NCI-H2196 treated with DMSO at 0.1 percent for 48 hours (cell line): ENCODE measurements around the gene BTG2.
A peak's percentile ranks its signal among the peaks of the same experiment; 100 is the strongest.
"Not testable (repeated sequence)": the region's sequence is repeated elsewhere in the genome, so short reads cannot be mapped to it uniquely, and the experiment has no call there.

Experiments
- DNase-seq: peaks from one replicate; lab custom pipeline; 2025; ENCODE audit not compliant: unreplicated experiment; lab: John Stamatoyannopoulos, UW

Gene BTG2

GRCh38 chr1:203314025-203314759 lies 8.9 kb downstream of the BTG2 start:
- DNase-seq, result not testable (repeated sequence)

- peak; percentile 27 for DNase-seq
Observed at GRCh38 chr1:203316626-203317093, 11.3 kb downstream of the BTG2 start.

DNA sequence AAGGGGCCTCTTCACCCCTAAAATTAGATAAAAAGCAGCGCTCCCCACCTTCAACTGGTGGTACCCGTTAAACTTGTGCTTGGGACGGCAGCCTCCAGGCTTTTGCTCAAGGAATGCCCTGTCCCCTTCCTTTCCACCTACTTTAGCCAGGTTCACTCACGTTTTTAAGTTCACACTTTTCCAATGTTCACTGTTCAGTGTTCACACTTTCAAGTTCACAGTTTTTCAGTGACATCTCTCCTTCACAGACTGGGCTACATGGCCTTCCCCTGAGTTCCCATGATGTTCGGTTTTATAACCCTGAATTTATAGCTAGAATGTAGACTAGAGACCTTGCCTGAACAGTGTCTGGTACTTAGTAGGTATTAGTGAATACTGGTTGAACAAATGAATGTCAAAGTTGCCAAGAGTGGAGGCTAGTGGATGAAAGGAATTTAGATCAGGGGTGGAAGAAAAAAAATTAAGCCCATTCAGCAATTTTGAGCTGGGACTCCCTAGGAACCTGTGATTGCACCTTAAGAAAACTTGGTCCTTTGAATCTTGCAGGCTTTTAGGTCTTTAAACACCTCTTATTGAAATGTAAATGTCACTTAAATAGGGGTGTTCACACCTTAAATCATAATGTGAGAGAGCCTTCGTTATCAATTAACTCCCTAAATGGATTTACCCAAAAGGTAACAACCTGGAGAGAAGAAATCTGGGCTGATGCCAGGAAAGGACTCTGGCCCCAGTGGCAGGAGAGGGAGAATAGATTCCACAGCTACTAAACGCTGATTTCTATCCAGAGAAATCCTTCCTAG lies 12.3 kb downstream of the BTG2 start:
- DNase-seq, result no peak

GRCh38 chr1:203318229-203318517 lies 12.9 kb downstream of the BTG2 start:
- DNase-seq, result no peak

GRCh38 chr1:203320591-203321272 lies 15.4 kb downstream of the BTG2 start:
- peak; percentile 97 for DNase-seq

DNA sequence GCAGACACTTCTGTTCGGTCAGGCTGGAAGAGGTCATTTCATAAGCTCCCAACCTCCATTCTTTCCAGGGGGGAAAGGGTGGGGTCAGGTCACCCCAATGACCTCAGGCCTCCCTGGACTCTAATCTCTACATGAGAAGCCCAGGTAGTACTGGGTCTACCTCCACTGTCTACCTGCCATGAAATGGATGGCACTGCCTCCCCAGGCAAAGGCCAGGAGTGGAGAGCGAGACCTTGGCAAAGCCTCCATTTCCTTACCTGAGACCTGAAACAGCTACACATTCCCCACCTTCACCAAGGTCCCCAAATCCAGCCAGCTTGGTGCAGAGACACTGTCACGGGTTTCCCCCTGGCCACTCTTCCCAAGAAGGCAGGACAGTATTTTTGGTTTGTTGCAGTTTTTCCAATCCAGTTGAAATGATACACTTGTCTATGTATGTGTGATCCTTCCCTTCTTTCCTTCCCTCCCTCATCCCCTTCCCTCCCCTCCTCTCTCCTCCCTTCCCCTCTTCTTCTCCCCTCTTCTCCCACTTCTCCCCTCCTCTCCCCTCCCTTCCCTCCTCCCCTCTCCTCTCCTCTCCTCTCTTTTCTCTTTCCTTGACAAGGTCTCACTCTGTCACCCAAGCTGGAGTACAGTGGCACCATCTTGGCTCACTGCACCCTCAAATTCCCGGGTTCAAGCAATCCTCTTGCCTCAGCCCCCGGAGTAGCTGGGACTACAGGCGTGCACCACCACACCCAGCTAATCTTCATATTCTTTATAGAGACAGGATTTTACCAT lies 16.1 kb downstream of the BTG2 start:
- DNase-seq, result no peak

GRCh38 chr1:203322500-203323179 lies 17.3 kb downstream of the BTG2 start:
- no peak for DNase-seq

DNA sequence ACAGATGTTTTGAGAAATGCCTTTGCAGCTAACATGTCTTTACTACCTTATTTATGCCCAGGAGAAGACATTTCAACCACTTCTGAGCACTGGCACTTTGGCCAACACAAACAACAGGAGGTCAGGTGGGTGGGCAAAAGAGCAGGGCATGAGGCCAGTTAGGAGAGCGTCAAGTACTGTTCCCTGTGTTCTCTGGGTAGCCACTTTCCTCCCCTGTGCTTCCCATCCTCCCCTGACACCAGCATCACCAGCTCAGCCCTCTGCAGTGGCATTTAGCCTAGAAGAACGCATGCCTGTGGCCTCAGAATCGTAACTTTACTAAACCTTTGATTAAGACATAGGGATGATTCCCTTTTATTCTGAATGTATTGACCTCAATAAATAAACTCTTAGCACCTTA lies 18.3 kb downstream of the BTG2 start:
- no peak for DNase-seq

DNA sequence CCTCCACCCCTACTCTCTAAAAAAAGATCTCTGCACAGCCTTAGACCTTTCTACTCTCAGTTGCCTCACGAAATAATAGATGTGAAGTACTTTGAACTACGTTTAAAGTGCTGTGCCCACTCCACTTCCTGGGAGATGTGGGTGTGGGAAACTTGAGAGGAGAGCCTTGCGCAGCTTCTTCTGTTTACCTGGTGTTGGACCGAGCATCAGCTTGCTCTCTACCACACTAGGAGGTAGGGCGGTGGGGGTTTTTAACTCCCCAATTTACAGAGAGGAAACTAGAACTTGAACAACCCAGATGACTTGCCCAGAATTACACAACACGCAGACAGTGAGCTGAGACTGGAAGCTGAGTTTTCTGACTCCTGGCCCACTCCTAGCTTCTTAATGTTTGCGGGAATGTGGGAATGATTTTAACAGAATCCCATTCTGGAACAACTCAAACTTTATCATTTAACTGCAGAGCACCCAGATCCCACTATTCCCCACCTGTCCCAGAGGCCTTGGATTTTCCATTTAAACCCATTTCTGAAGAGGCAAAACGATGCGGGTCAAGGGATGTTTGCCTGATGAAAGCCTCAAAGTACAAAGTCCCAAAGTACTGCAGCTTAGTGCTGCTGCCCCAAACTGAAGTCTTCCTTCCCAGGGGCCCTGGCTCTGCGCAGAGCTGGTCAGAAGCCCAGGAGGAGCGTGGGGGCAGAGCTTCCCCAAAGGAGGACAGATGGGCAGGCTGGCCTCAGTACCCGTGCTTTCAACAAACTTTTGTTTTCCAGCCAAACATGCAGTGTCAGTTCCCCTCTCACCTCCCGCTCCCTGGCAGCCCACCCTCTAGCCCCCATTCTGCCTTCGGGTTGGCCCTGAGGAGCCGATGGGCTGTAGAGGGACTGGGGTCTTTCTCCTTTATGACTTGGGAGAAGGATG lies 19.0 kb downstream of the BTG2 start:
- DNase-seq, result no peak

- DNase-seq, result no peak
Observed at GRCh38 chr1:203325026-203325417, 19.7 kb downstream of the BTG2 start.

DNA sequence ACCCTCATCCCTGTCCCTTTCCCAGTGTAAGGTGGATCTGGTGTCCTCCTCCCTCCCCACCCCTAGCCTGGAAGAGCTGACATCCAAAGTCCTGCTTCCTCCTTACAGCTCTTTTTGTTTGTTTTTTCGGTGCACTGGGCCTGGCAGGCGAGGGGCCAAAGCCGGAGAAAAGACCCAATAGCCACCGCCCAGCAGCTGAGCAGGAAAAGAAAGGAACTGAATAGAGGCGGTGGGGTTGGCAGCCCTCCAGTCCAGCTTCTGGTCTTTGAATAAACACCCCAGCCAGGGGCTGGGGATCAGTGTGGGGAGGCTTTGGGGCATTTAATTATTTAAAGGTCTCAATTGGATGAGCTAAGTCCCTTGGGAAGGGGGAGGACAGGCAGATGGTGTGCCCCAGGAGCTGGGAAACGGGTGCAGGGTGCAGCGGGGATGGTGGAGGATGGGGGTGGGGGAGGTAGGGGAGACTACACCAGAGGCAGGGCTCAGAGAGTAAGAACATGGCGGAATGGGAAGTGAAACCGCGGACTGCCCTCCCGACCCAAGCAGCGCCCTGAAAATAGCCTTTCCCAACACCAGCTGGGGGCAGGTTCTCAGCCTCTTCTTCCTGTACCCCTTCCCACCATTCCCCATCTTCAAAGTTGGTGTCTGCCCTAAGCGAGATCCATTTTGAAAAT lies 20.2 kb downstream of the BTG2 start:
- peak; percentile 90 for DNase-seq

- DNase-seq, result peak; percentile 89
Observed at GRCh38 chr1:203326830-203327683, 21.7 kb downstream of the BTG2 start.

DNA sequence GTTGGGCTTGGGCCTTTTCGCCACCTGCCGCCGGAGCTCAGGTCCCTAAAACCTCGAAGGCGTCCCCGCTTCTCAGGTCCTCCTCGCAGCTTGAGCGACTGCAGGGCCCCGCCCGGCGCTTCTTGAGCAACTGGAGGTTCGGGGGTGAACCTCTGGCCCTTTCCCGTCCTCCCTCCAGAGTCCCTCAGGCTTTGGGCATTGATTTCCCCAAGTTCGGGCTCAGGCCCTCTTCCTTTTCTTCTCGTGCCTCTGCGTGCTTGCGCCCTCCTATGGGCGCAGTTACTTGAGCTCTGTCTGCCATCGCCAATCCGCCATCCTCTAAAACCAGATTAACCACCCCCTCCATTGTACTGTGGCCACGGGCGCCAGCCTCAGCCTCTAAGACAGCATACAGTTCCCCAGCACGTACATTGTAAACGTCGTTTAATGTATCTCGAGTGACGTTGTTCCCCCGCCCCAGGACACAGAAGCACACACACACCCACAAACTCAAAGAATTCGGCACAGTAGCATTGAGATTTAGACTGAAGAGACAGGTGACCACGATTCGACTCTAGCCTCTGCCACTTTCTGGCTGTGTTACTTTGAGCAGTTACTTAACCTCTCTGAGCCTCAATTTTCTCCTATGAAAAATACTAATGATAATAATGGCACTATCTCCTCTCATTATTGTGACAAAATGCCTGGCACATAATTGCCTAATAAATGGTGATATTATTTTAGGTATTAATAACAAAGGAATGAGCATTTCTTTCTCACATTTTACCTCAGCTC lies 22.6 kb downstream of the BTG2 start:
- DNase-seq, result peak; percentile 75

GRCh38 chr1:203328714-203329122 lies 23.4 kb downstream of the BTG2 start:
- peak; percentile 47 for DNase-seq

DNA sequence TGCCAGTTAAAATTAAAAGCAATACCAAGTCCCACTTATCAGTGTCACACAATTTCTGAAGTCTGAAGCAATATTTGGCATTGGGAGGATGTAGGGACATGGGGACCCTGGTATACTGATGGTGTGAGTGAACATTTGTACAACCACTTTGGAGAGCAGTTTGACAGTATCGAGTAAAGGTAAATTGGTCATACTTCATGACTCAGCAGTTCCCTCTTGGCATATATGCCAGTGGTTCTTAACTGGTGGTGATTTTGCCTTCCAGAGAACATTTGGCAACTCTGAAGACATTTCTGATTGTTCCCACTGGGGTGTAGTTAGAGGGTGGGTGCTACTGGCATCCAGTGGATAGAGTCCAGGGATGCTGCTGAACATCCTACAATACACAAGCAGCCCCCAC lies 25.9 kb downstream of the BTG2 start:
- no peak for DNase-seq

DNA sequence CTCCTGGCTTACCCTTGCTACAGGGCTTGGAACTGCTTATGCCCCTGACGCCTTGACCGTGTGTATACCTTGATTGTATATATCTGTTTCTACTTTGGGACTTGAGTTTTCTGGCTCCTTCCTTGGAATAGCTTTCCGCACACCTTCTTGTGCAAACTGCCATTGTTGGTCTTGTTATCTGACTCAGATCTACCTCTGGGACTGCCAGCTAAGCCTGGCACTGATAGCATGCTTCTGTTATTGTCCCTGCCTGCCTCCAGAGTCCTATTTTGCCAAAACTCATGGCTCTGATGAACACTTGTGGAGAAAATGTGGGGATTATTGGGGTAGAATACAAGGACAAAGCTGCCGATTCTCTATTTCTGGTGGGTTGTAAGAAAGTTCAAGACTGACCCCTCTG lies 30.2 kb downstream of the BTG2 start:
- no peak for DNase-seq

DNA sequence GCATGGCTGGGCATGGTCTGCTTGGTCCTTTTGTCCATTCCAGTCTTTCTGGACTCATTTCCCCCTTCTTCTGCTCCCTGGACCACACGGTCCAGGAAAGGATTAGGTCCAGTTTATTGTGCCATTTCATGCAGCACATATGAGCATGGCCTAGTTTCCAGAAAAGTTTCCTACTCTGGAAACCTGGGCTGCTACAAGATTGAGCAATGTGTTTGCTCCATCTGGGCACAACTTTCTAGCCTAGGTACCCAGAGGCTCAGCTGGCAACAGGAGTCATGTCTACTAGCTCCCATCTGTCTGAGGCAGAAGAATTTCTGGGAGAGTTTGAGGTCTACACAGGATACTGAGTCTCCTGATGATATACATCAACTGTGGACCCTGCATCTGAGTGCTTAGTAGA lies 30.8 kb downstream of the BTG2 start:
- no peak for DNase-seq
